NCI-H1417 (cell line): Measurements from ENCODE around the gene PCDHA7.
"Not testable (repeated sequence)": the region's sequence is repeated elsewhere in the genome, so short reads cannot be mapped to it uniquely, and the experiment has no call there.

Experiments
- DNase-seq, 3 experiments: peaks; one replicate each; lab custom pipeline; 2025; lab: John Stamatoyannopoulos, UW

PCDHA7 gene

GRCh38 chr5:140833993-140834392, at the start of gene PCDHA7:
PCDHA7 (plus strand) TSS chr5:140834269; CDS start chr5:140834384, 115 bp downstream.
- DNase-seq = no peak

GRCh38 chr5:140785905-140786686, 48.0 kb upstream of the PCDHA7 start, which contains the start of gene PCDHA1:
PCDHA1 (plus strand) TSS chr5:140786140.
- peak in 2 of 3 experiments; percentile 0 to 14 for DNase-seq

GRCh38 chr5:140787422-140787821, 46.6 kb upstream of the PCDHA7 start:
- DNase-seq = not testable (repeated sequence)

- not testable (repeated sequence) for DNase-seq
Measured at GRCh38 chr5:140787849-140788504, 46.1 kb upstream of the PCDHA7 start.

GRCh38 chr5:140791089-140791488, 43.0 kb upstream of the PCDHA7 start:
- DNase-seq = no peak

GRCh38 chr5:140794595-140795258, 39.3 kb upstream of the PCDHA7 start, which contains the start of gene PCDHA2:
PCDHA2 (plus strand) TSS chr5:140794852.
- peak in 1 of 3 experiments; percentile 76 for DNase-seq

GRCh38 chr5:140795259-140795641, 38.8 kb upstream of the PCDHA7 start:
- peak in 1 of 3 experiments; percentile 64 for DNase-seq

GRCh38 chr5:140796072-140796717, 37.9 kb upstream of the PCDHA7 start:
- not testable (repeated sequence) for DNase-seq

GRCh38 chr5:140796718-140797095, 37.4 kb upstream of the PCDHA7 start:
- DNase-seq = no peak

GRCh38 chr5:140800816-140801493, 33.1 kb upstream of the PCDHA7 start, which contains the start of gene PCDHA3:
PCDHA3 (plus strand) TSS chr5:140801057.
- DNase-seq = no peak

- DNase-seq = no peak
Measured at GRCh38 chr5:140801494-140801841, 32.6 kb upstream of the PCDHA7 start.

GRCh38 chr5:140802381-140802780, 31.7 kb upstream of the PCDHA7 start:
- DNase-seq = not testable (repeated sequence)

- no peak for DNase-seq
Measured at GRCh38 chr5:140802781-140803271, 31.2 kb upstream of the PCDHA7 start.

- no peak for DNase-seq
Measured at GRCh38 chr5:140806834-140807775, 27.0 kb upstream of the PCDHA7 start, which contains the start of gene PCDHA4. PCDHA4 (plus strand) TSS chr5:140807068.

- DNase-seq = not testable (repeated sequence)
Measured at GRCh38 chr5:140808241-140808888, 25.7 kb upstream of the PCDHA7 start.

- no peak for DNase-seq
Measured at GRCh38 chr5:140808889-140809291, 25.2 kb upstream of the PCDHA7 start.

GRCh38 chr5:140821375-140822280, 12.4 kb upstream of the PCDHA7 start, which contains the start of gene PCDHA5:
PCDHA5 (plus strand) TSS chr5:140821613.
- no peak for DNase-seq

GRCh38 chr5:140822281-140822629, 11.8 kb upstream of the PCDHA7 start:
- DNase-seq = no peak
